ENCODE results near the gene LELP1.

Gene LELP1

GRCh38 chr1:153229076-153229829 is 26.0 kb downstream of the LELP1 start:
- peak; percentile 6 for DNase-seq

DNA sequence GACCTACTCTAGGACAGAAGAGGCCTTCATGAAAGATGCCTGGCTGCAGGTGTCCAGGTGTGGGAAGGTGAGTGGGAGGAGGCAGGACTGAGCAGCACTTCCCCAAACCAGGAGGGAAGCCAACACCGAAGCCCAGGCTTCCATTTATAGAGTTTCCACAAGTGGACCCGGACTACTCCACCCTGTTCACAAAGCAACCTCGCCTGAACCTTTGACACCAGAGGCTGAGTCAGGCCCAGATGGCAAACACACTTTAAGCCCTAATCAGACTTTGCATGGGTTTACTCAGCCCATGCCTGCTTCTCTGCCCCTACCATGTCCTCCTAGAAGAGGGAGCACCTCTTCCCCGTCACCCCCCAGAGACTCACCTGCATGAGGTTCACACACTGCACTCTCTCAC is 28.1 kb downstream of the LELP1 start:
- no peak for DNase-seq

DNA sequence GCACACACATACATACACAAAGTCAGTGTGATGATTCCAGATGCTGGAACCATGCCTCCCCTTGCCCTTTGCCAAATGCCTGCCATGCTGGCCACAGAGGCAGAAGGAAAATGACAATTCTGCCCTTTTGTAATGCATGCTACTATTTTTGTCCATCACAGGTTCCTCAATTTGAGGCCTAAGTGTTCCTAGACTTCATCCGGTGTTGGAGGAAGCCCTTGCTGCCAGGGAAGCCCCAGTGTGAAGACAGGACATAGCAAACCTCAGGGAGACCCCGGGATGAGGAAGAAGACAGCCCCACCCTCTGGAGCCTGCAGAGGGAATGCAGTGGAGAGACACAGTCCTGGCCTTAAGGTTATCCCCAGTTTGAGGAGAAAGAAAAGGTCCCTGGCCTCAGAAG is 28.6 kb downstream of the LELP1 start:
- DNase-seq = no peak

DNA sequence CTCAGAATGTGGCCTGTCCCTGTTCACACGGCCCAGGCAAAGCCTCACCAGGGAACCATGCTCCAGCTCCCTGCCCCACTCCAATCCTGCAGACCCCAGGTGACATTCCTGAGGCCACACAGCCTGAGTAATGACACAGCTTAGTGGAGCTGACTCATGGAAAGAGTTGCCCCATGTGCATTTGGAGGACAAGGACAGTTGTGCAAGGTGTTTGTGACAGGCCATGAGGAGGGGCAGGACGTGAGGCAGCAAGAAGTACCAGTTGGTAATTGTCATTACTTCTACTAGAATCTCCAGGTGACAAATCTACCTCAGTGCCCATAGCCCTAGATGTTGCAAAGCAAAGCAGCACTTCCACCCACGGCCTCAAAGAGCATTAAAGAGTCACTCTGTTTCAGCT is 29.3 kb downstream of the LELP1 start:
- no peak for DNase-seq

DNA sequence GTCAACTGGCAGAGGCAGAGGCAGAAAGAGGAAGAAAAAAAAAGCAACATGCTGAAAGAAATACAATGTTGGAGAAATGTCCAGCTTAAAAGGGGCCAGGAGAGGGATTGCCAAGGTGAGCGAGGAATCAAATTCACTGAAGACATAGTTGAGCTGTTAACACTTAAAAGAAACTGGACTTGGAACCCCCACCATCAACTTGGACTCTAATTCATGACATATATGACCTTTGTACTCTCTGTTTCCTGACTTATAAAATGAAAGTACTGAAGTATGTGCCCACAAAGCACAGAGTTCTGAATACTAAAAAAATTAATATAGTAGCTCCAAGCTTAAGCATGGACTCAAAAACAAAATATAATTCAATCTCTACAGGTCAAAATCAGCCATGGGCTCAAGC is 30.2 kb downstream of the LELP1 start:
- no peak for DNase-seq

DNA sequence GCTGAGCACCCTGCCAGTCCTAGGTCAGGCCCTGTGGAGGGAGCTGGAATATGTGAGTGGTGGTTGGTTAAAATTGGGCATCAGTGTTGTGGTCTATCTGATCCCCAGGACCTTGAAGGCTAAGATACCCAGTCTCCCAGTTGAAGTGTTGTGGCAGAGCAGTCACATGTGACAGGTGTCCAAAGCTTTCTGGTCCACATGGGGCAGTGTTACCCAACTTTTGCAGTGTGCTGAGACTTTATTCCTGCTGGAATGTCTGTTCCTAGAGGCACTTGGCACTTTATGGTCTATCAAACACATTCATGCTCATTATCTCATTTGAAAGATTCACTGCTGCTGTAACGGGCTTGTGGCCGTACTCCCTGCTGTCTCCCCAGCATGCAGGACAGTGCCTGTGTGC is 35.3 kb downstream of the LELP1 start:
- no peak for DNase-seq

DNA sequence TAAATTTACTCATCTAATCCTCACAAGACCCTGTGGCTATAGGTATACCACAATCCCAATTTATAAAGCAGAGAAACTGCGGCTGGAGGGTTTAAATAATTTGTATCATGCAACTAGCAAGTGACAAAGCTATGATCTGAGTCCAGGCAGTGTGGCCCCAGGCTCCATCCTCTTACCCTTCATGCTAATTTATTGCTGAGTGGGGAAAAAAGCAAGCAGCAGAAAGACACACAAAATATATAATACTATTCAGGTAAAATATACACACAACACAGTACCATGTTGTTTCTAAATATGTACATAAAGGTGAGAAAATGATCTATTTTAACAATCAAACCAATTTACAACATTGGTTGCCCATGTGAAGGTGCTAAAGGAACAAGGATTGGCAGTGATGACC is 38.9 kb downstream of the LELP1 start:
- DNase-seq = no peak

DNA sequence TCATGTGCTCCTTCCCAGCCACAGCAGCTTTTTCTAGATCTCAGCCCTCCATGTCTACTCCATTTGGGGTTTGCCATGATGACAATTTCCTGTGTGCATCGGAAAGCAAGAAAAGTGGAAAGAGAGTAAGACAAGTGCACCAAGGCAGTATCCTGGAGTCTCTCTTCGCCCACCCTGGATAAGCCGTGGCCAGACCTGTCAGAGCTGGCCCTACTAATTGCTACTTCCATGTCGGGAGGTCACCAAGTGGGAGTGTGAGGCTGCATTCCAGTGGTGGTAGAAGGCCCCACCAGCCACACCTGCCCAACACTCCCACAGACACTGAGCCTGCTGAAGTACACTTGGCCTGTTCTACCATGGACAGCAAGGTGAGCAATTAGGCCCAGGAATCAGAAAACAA is 42.2 kb downstream of the LELP1 start:
- DNase-seq = no peak

DNA sequence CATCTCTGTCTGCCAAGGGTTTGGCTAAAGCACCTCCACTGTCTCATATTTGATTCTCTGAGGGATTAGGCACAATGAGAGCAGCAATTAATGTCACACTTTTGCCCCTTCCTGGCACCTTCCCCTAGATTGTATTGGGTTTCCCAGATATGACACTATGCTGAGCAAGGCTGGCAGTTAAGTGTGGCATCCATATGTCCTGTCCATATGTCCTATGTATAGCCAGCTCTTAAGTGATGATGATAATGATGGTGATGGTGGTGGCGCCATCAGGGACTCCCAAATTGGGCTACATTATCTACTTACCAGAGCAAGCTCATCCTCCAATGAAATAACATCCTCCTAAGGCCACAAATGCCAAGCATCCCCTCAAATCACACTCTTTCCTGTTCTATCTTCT is 42.8 kb downstream of the LELP1 start:
- DNase-seq = no peak

DNA sequence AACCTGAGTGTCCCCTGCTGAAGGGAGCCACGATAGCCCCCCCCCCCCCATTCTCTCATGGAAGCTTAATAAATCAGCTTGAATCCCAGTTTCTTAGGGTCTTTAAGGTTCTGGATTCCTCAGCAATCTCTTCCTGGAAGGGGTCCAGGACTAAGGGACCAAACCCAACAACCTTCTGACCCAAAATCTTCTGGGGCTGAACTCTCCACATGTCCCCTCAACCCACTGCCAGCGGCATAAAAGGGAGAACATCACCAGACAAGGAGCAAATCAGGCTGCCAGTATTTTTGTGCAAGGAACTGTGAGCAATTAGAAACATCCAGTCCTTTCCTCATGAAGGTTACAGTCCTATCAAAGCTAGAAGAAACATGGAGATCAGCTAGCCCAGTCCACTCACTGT is 43.6 kb downstream of the LELP1 start:
- no peak for DNase-seq

DNA sequence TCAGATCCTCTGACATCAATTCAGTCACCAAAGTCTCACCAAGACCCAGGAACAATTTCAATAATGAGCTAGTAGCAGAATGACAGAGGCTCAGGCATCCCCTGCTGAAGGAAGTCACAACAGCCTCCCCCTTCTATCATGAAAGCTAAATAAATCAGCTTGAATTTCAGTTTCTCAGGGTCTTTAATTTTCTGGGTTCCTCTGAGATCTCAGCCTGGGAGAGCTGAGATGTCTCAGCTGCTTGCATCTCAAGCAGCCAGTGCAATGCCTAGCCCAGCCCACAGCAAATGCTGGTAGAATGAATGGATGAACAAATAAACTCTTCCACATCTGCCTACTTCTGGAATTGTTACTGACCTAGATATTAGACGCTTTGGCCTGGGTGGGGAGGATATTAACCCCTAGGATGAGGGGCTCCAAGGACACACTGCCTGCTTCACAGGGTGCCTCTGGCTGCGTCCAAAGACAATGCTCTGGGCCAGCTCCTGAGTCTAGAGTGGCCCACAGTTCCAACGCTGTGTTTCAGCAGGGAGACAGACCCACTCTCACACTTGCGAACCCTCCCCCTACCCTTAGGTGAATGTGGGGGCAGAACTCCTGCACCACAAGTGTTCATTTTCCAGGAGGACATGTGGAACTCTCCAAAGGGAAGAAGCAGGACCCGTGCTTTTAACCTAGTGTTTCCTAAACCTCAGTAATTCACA is 45.1 kb downstream of the LELP1 start:
- no peak for DNase-seq

GRCh38 chr1:153250166-153250565 is 46.9 kb downstream of the LELP1 start:
- no peak for DNase-seq

GRCh38 chr1:153251087-153251486 is 47.9 kb downstream of the LELP1 start:
- no peak for DNase-seq

DNA sequence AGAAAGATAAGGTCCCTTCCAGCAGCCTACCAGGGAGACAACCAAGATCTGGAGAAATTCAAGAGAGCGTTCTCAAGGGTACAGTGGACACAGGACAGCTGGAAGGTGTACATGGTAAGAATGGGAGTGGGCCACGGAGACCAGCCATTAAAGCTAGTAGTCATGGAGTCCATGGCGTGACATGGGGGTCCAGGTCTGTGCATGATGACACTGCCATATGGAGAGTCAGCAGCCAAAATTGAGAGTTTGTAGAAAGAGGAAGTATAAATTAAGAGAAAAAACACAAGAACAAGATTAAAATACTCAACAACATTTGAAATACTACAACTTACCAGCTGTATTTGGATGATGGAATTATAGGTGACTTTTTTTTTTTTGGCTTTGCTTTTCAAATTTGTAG is 48.3 kb downstream of the LELP1 start:
- DNase-seq = no peak

GRCh38 chr1:153251988-153252387 is 48.8 kb downstream of the LELP1 start:
- no peak for DNase-seq

GRCh38 chr1:153253076-153253475 is 49.8 kb downstream of the LELP1 start:
- no peak for DNase-seq

DNA sequence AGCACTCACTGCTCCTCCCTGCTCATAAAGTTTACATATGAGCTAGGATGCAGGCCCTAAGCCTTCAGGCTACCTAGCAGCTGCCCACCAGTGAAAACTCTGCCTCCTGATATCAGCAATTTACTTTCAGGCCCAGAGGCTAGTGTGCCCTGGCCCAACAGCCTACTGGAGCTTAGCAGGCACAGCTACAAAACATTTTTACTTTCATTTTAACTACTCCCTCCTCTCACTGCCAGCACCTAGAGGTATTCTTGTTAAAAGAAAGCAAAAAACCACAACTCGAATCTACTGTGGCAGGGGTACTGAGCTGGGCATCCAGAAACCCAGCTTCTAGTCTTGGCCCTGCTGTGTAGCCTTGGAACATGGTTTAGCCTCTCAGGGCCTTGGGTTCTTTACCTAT is 50.5 kb downstream of the LELP1 start:
- no peak for DNase-seq

Data from midbrain (tissue), 1 donor.